Muscle of arm (tissue), 12 donors: Measurements from ENCODE around the gene MCM9. TPM values are rescaled to one million over a fixed set of nuclear protein-coding genes. Genes with fewer than 3 reads are reported as not detected.

Experiments used
- DNase-seq: peaks from one replicate; pipeline ENCODE4 v3.0.0-alpha.2; 2013
- polyA plus RNA-seq, 12 donors: library from polyadenylated mRNA; unstranded; fragments of 120-200 nt; gene quantifications; one replicate each; pipeline ENCODE4 v1.2.1, GENCODE V29; 2013; ENCODE audit not compliant: insufficient read length in 12 of 12

MCM9 gene
- polyA plus RNA-seq, 12 donors, result 7.7 to 16.6 (median 13.0) TPM; not detected in 1

GRCh38 chr6:118894425-118895260, 40.3 kb downstream of the MCM9 start:
- DNase-seq, result peak; percentile 64

DNA sequence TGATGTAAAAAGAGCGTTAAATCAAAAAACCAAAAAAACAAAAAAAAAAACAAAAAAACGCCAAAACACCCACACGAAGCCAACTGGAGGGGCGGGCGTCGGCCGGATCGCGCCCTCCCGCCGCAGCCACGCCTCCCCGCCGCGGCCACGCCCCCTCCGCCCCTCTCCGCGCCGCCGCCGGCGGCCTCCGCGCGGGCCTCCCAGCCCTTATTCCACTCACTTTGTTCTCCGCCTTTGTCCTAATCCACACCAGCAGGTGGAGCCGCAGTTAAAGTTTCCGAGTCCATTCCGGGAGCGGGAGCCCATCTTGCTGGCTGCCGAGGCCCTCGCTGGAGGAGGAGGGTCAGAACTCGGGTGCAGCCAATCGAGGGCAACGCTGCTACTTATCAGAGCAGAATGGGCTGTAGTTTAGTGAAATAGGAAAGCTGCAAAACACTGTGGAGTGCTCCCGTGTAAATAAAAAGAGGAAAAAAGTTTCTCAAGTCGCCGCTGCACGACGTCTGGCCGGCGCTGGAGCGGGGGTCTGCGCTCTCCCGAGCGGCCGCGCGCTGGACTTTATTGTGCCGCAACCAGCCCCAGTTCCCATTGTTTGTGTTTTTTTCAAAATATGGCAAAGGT, 41.0 kb downstream of the MCM9 start, which contains the start of gene ASF1A:
Gene ASF1A, plus strand, starts transcription at position 346 of the 618 bp plus-strand sequence. Its CDS starts 262 bp downstream, at position 608.
- peak; percentile 97 for DNase-seq

DNA sequence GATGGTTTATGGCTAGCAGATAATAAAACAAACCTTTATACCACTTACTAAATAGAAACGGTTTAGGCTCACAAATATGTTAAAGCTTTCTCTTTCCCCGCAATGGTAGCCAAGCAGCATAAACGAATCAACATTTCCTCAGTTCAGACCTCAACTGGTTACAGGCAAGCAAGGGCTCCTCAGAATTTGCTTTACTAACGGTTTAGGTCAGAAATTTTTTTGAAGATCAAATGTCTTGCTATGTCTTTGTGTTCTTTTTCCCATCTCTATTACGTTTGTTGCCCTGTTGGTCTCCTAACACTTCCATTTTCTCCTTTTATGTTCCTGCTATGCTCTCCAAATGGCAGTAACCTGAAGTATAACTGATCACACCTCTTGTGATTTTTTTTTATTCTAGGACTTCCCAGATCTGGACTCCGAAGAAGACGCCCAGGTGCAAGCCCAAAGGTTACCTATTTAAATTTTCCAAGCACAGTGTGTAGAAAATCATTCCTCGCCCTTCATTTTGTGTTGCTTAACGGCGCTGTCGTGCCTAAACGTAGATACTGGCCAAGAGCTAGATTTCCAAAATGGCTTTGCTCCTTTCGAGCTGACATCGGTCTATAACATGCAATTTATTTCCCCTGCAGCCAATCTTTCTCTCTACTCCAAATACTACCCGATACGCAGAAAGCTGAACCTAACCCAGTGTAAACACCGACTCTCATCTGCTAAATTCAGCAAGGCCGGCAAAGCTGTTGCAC, 41.7 kb downstream of the MCM9 start:
- peak; percentile 86 for DNase-seq

- DNase-seq, result peak; percentile 23
Measured at GRCh38 chr6:118892355-118892991, 42.5 kb downstream of the MCM9 start.

DNA sequence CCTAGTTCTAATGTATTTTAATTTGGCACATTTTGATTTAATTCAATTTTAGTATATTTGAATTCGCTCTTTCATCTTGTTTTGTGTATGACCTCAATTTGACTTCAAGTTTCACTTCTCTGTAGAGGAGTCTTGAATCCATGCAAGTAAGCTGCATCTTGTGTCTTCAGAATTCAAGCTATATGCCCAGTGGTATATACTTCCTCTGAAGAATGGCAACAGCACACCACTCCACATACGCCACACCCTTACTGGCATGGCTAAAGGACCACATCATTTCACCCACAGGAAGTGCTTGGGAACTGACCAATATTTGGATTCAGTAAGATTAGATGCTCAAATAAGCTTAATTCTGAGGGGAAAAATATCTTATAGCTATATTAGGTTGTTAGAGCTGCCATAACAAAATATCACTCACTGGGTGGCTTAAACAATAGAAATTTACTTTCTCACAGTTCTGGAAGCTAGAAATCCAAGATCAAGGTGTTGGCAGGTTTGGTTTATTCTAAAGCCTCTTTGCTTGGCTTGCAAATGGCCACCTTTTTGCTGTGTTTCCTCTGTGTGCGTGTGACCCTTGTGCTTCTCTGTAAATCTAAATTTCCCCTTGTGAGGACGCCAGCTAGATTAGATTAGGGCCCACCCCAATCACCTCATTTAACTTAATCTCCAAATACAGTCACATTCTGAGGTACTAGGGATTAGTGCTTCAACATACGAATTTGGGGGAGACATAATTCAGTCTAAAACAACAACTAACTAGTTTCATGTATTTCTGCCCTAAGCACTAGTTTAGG, 43.8 kb downstream of the MCM9 start:
- no peak for DNase-seq

GRCh38 chr6:118889163-118889562, 45.8 kb downstream of the MCM9 start:
- DNase-seq, result no peak

DNA sequence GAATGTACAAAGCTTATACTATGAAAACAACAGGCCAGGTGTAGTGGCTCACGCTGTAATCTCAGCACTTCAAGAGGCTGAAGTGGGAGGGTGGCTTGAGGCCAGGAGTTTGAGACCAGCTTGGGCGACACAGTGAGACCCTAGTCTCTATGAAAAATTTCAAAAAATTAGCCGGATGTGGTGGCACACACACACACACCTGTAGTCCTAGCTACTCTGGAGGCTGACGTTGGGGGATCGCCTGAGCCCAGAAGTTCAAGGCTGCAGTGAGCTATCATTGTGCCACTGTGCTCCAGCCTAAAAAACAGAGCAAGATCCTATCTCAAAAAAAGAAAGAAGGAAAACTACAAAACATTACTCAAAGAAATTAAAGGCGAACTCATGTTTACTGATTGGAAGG, 48.3 kb downstream of the MCM9 start:
- no peak for DNase-seq

GRCh38 chr6:118882314-118882905, 52.5 kb downstream of the MCM9 start:
- DNase-seq, result no peak

- DNase-seq, result no peak
Measured at GRCh38 chr6:118881440-118882313, 53.3 kb downstream of the MCM9 start.

GRCh38 chr6:118877806-118878205, 57.2 kb downstream of the MCM9 start:
- no peak for DNase-seq

DNA sequence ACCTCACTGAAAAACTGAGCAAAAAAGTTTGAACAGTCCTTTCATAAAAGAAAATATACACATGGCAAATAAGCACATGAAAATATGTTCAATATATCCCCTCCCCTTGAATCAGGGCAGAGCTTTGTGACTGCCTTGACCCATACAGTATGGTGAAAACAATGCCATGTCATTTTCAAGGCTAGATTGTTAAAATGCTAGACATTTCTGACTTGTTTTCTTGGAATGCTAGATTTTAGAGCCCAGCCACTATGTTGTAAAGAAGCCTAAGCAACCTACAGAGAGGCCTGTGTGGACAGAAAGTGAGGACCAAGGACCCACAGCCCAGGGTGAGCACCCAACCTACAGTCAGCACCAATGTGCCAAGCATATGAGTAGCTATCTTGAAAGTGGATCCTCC, 58.1 kb downstream of the MCM9 start:
- DNase-seq, result no peak

DNA sequence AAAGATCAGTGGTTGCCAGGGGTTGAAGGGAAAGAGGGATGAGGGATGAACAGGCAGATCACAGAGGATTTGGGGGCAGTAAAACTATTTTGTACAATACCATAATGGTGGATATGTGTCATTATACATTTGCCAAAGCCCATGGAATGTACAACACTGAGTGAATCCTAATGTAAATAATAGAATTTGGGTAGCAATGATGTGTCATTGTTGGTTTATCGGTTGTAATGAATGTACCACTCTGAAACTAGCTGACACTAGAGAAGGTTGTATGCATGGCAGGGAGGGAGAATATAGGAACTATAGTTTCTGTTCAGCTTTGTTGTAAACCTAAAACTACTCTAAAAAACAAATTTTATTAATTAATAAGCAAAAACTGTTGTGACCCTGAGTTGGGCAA, 58.8 kb downstream of the MCM9 start:
- DNase-seq, result no peak

DNA sequence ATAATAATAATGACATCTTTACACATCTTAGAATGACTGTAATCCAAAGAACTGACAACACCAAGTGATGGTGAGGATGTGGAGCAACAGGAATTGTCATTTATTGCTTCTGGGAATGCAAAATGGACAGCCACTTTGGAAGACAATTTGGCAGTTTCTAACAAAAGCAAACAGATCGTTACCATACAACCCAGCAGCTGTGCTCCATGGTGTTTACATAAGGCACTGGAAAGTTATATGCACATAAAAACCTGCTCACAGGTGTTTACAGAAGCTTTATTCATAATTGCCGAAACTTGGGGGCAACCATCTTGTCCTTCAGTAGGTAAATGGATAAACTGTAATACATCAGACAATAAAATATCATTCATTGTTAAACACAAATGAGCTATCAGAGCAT, 59.3 kb downstream of the MCM9 start:
- no peak for DNase-seq

DNA sequence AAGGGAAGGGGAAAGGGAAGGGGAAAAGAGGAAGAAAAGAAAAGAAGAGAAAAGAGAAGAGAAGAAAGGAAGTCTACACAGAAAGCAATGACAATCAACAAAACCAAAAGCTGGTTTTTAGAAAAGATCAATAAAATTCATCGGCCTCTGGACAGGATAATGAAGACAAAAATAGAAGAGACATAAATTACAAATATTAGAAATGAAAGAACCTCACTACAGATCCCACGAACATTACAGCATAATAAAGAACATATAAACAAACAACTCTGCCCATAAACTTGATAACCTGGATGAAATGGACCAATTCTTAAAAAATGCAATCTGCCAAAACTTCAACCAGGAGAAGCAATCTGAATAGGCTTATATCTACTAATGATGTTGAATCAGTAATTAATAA, 61.7 kb downstream of the MCM9 start:
- DNase-seq, result no peak

- DNase-seq, result no peak
Measured at GRCh38 chr6:118872726-118873125, 62.2 kb downstream of the MCM9 start.

- DNase-seq, result no peak
Measured at GRCh38 chr6:118872318-118872717, 62.6 kb downstream of the MCM9 start.

GRCh38 chr6:118871331-118871730, 63.6 kb downstream of the MCM9 start:
- no peak for DNase-seq

- no peak for DNase-seq
Measured at GRCh38 chr6:118869894-118870589, 64.9 kb downstream of the MCM9 start.

- no peak for DNase-seq
Measured at GRCh38 chr6:118869350-118869749, 65.6 kb downstream of the MCM9 start.
